Measurements from ENCODE around the gene EFTUD2.

Gene EFTUD2

DNA sequence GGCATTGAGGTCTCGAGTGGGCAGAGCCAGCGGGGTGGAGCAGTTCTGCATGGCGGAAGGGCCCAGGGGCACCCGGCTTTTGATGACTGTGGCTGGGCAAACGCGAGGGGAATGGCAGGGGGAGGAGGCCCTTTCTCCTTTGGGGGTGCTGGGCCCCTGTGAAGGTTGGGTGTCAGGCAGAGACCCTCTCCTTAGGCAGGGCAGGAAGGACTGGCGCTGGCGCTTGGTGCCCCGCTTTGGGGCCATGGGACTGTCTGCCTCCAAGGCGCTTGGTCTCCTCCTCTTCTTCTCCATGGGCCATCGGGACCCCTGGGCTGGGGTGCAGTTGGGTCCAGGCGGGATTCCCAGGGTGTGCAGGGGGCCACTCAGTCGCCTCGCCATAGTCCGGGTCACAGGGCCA lies 28.9 kb upstream of the EFTUD2 start:
- Histone ChIP-seq H3K79me2 (ENCODE audit: low read length) (no peaks in the 10 kb centered on the region), H3K36me3 (replicated peaks; ENCODE audit: low read depth, low read length) (peaks cover 72% of the 10 kb centered on the region), H3K4me1 (ENCODE audit: low read length) (no peaks in the 10 kb centered on the region), H4K20me1 (ENCODE audit: insufficient read depth, low read length) (no peaks in the 10 kb centered on the region), H3K27me3 (ENCODE audit: low read depth, low read length) (no peaks in the 10 kb centered on the region), H3K4me2 (ENCODE audit: low read length) (no peak overlapping the region), H2AFZ (ENCODE audit: low read depth, low read length) (no peak overlapping the region), H3K9me3 (ENCODE audit: insufficient read depth, low read length) (no peaks in the 10 kb centered on the region), H3K9ac (ENCODE audit: low read length) (no peak overlapping the region), H3K4me3 (ENCODE audit: low read length) (no peak overlapping the region), H3K27ac (ENCODE audit: low read length) (no peak overlapping the region)
- no peak for TF ChIP-seq CTCF (IDR thresholded peaks at IDR 0.05; ENCODE audit: low read depth, low read length)
- no peak for TF ChIP-seq EZH2phosphoT487 (IDR thresholded peaks at IDR 0.05; ENCODE audit: low read depth)

- Histone ChIP-seq H3K27me3 (ENCODE audit: low read depth, low read length) (no peaks in the 10 kb centered on the region), H3K9me3 (ENCODE audit: insufficient read depth, low read length) (no peaks in the 10 kb centered on the region), H3K36me3 (replicated peaks; ENCODE audit: low read depth, low read length) (peaks cover 68% of the 10 kb centered on the region), H3K4me2 (ENCODE audit: low read length) (no peak overlapping the region), H3K9ac (ENCODE audit: low read length) (no peak overlapping the region), H3K79me2 (ENCODE audit: low read length) (no peaks in the 10 kb centered on the region), H3K4me1 (ENCODE audit: low read length) (no peaks in the 10 kb centered on the region), H2AFZ (ENCODE audit: low read depth, low read length) (no peak overlapping the region), H4K20me1 (ENCODE audit: insufficient read depth, low read length) (no peaks in the 10 kb centered on the region), H3K27ac (ENCODE audit: low read length) (no peak overlapping the region), H3K4me3 (ENCODE audit: low read length) (no peak overlapping the region)
- TF ChIP-seq CTCF (IDR thresholded peaks at IDR 0.05; ENCODE audit: low read depth, low read length) (no peak), EZH2phosphoT487 (IDR thresholded peaks at IDR 0.05; ENCODE audit: low read depth) (no peak)
Observed at GRCh38 chr17:44927696-44928095, 28.5 kb upstream of the EFTUD2 start.

DNA sequence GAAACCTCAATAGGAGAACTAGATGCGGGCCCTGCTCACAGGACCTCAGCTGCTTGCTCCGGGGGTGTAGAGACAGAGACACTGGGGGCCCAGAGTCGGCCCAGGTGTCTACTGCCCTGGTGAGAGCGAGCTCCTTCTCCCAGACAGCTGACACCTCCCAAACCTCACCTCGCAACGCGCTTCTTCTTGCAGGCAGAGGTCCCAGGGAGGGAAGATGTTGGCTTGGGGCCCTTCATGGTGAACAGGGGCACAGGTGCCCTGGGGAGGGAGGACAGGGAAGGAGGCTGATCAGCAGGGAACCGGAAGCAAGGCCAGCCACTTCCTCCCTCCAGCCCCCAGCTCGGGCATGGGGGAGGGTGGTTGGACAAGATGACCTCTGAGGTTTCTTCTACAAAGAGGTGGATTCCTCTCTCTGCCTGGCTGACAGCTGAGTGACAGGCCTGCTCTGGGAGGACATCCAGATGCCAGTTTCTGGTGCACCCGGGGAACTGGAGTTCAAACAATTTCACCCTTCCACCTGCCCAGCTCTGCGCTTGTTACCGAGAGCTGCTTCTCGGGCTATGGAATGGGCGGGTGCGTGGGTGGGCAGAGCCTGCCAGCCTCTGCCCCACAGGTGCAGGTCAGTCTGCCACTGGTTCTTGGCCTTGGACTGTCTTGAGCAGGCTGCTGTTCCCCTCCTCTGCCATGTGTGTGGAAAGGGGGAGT lies 27.7 kb upstream of the EFTUD2 start:
- Histone ChIP-seq H3K4me3 (ENCODE audit: low read length) (no peak overlapping the region), H3K4me1 (ENCODE audit: low read length) (no peaks in the 10 kb centered on the region), H3K36me3 (replicated peaks; ENCODE audit: low read depth, low read length) (peaks cover 61% of the 10 kb centered on the region), H3K27ac (ENCODE audit: low read length) (no peak overlapping the region), H3K9ac (ENCODE audit: low read length) (no peak overlapping the region), H3K79me2 (ENCODE audit: low read length) (no peaks in the 10 kb centered on the region), H3K9me3 (ENCODE audit: insufficient read depth, low read length) (no peaks in the 10 kb centered on the region), H4K20me1 (ENCODE audit: insufficient read depth, low read length) (no peaks in the 10 kb centered on the region), H2AFZ (ENCODE audit: low read depth, low read length) (no peak overlapping the region), H3K27me3 (ENCODE audit: low read depth, low read length) (no peaks in the 10 kb centered on the region), H3K4me2 (ENCODE audit: low read length) (no peak overlapping the region)
- TF ChIP-seq EZH2phosphoT487 (IDR thresholded peaks at IDR 0.05; ENCODE audit: low read depth) (no peak), CTCF (IDR thresholded peaks at IDR 0.05; ENCODE audit: low read depth, low read length) (no peak)

DNA sequence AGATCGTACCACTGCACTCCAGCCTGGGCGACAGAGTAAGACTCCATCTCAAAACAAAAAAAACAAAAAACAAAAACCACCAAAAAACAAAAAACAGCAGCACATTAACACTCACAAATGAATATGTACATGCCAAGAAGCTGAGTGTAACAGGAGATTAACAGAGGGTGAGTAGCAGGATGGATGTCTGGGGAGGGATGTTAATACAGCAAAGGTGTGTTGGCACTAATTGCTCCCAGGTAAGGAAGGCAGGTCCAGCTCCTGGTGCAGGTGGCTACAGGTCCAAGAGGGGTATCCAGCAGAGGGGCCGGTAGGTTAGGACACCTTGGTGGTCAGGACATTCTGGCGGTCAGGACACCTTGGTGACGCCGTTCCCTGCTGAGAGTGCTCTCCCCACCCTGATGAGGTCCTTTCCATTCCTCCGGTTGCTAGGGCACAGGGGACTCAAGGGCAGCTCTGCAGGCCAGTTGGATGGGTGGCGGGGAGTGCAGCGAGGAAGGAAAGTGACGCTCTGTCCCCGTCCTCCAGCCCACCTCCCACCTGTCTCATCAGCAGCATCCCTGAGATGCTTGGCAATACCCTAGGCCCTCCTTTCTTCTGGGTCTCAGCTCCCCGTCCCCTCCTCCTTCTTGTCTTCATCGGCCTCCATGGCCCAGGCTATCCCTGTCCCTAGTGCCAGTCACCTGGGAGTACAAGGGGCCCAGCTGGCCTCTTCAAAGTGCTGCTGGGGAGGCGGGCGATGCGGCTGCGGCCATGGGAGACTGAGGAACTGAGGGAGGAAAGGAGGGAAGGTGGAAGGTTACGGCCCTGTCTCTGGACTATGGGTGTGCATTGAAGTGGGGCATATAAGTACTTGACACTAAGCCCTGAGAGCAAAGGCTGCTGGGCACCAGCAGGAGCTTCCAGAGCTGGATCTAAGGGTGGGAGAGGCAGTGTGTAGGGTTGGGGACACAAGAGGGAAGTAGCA lies 26.8 kb upstream of the EFTUD2 start:
- H3K9me3 ChIP-seq (ENCODE audit: insufficient read depth, low read length): no peaks in the 10 kb centered on the region
- H3K4me2 ChIP-seq (ENCODE audit: low read length): no peak overlapping the region
- H3K4me1 ChIP-seq (ENCODE audit: low read length): peaks cover 4% of the 10 kb centered on the region
- H4K20me1 ChIP-seq (ENCODE audit: insufficient read depth, low read length): no peaks in the 10 kb centered on the region
- H3K79me2 ChIP-seq (ENCODE audit: low read length): no peaks in the 10 kb centered on the region
- TF ChIP-seq EZH2phosphoT487 (IDR thresholded peaks at IDR 0.05; ENCODE audit: low read depth): no peak
- TF ChIP-seq CTCF (IDR thresholded peaks at IDR 0.05; ENCODE audit: low read depth, low read length): no peak
- no peaks in the 10 kb centered on the region for H3K27me3 ChIP-seq (ENCODE audit: low read depth, low read length)
- H3K4me3 ChIP-seq (ENCODE audit: low read length): no peak overlapping the region
- H3K27ac ChIP-seq (ENCODE audit: low read length): no peak overlapping the region
- H2AFZ ChIP-seq (ENCODE audit: low read depth, low read length): no peak overlapping the region
- peaks cover 53% of the 10 kb centered on the region for H3K36me3 ChIP-seq (replicated peaks; ENCODE audit: low read depth, low read length)
- H3K9ac ChIP-seq (ENCODE audit: low read length): no peak overlapping the region

All from OCI-LY3 (cell line).